CD14-positive monocyte (primary cell): ENCODE results near the gene SLC47A2. TPM values are rescaled to one million over a fixed set of nuclear protein-coding genes. Genes with fewer than 3 reads are reported as not detected.
"Not testable (repeated sequence)": the region's sequence is repeated elsewhere in the genome, so short reads cannot be mapped to it uniquely, and the experiment has no call there.

Experiments
- DNase-seq, 3 donors: peaks; one replicate each; pipeline ENCODE4 v3.0.0-alpha.2; 2011 to 2022
- H2AFZ ChIP-seq: 2 replicates; pipeline ENCODE4 v1.6.0; 2012; ENCODE audit warnings: mild to moderate bottlenecking, low read depth, low read length, inconsistent platforms; ENCODE audit not compliant: insufficient read depth, poor library complexity, severe bottlenecking
- H3K27ac ChIP-seq, 2 donors: 1 replicate in 1 of 2; 2 replicates in 1 of 2; pipeline ENCODE4 v1.5.1; 2012 to 2013; ENCODE audit warnings: low read length in 2 of 2, control low read depth in 1 of 2, inconsistent platforms in 1 of 2, low read depth in 1 of 2, mild to moderate bottlenecking in 1 of 2
- H3K27me3 ChIP-seq, 2 donors: one replicate each; pipeline versions ENCODE4 v1.6.0 to v1.6.1; 2011 to 2013; ENCODE audit warnings: low read length in 2 of 2; ENCODE audit not compliant: control insufficient read depth in 2 of 2, insufficient read depth in 2 of 2
- H3K36me3 ChIP-seq, 2 donors: replicated peaks in 1 of 2; 1 replicate in 1 of 2; 2 replicates in 1 of 2; pipeline versions ENCODE4 v1.5.1 to v1.6.1; 2012 to 2013; ENCODE audit warnings: low read length in 2 of 2, control low read depth in 1 of 2, inconsistent platforms in 1 of 2, mild to moderate bottlenecking in 1 of 2; ENCODE audit not compliant: insufficient read depth in 2 of 2, control insufficient read depth in 1 of 2
- H3K4me1 ChIP-seq, 2 donors: 1 replicate in 1 of 2; 2 replicates in 1 of 2; pipeline versions ENCODE4 v1.5.1 to v1.6.1; 2012 to 2013; ENCODE audit warnings: low read length in 2 of 2, control low read depth in 1 of 2, inconsistent platforms in 1 of 2, mild to moderate bottlenecking in 1 of 2, moderate library complexity in 1 of 2; ENCODE audit not compliant: insufficient read depth in 2 of 2, control insufficient read depth in 1 of 2
- H3K4me2 ChIP-seq: replicated peaks from 2 replicates; pipeline ENCODE3; 2012; ENCODE audit warnings: low read length, moderate library complexity, mild to moderate bottlenecking; ENCODE audit not compliant: poor library complexity, severe bottlenecking; ENCODE audit errors: extremely low read depth
- H3K4me3 ChIP-seq, 3 experiments: fragments of 200-600 bp in 1 of 3; sonication (generic) in 1 of 3; replicated peaks in 1 of 3; 1 replicate in 2 of 3; 2 replicates in 1 of 3; pipeline ENCODE4 v1.5.1; 2011 to 2013; ENCODE audit warnings: low read length in 3 of 3, mild to moderate bottlenecking in 3 of 3, control low read depth in 2 of 3, low read depth in 2 of 3, inconsistent platforms in 1 of 3, moderate library complexity in 1 of 3
- H3K79me2 ChIP-seq: 2 replicates; pipeline ENCODE4 v1.6.0; 2012; ENCODE audit warnings: mild to moderate bottlenecking, control low read depth, inconsistent platforms, low read length, moderate library complexity; ENCODE audit not compliant: insufficient read depth
- H3K9ac ChIP-seq: 2 replicates; pipeline ENCODE4 v1.6.0; 2017; ENCODE audit warnings: low read length, mild to moderate bottlenecking; ENCODE audit not compliant: insufficient read depth, poor library complexity, severe bottlenecking
- H3K9me3 ChIP-seq, 2 donors: replicated peaks in 1 of 2; 1 replicate in 1 of 2; 2 replicates in 1 of 2; pipeline versions ENCODE4 v1.5.1 to v1.6.1; 2012 to 2013; ENCODE audit warnings: low read length in 2 of 2, control low read depth in 1 of 2; ENCODE audit not compliant: control insufficient read depth in 1 of 2, insufficient read depth in 1 of 2
- H4K20me1 ChIP-seq: 2 replicates; pipeline ENCODE4 v1.6.0; 2012; ENCODE audit warnings: mild to moderate bottlenecking, low read length, control low read depth, moderate library complexity; ENCODE audit not compliant: insufficient read depth
- H3K27ac Mint-ChIP-seq, 7 donors: one replicate each; pipeline ENCODE4 v1.8.0; 2020; ENCODE audit warnings: mild to moderate bottlenecking in 7 of 7, mixed read lengths in 7 of 7, moderate library complexity in 6 of 7, inconsistent platforms in 2 of 7
- H3K27me3 Mint-ChIP-seq, 3 donors: one replicate each; pipeline ENCODE4 v1.8.0; 2021 to 2022; ENCODE audit warnings: low read depth in 3 of 3, mild to moderate bottlenecking in 3 of 3, mixed read lengths in 3 of 3, moderate library complexity in 3 of 3, inconsistent platforms in 1 of 3
- H3K36me3 Mint-ChIP-seq, 2 donors: one replicate each; pipeline ENCODE4 v1.8.0; 2020; ENCODE audit warnings: mixed read lengths in 2 of 2, inconsistent platforms in 1 of 2, mild to moderate bottlenecking in 1 of 2
- H3K4me1 Mint-ChIP-seq: one replicate; pipeline ENCODE4 v1.8.0; 2020; ENCODE audit warnings: mild to moderate bottlenecking, mixed read lengths
- H3K4me3 Mint-ChIP-seq, 2 donors: one replicate each; pipeline ENCODE4 v1.8.0; 2020; ENCODE audit warnings: mild to moderate bottlenecking in 2 of 2, mixed read lengths in 2 of 2, moderate library complexity in 1 of 2
- H3K9me3 Mint-ChIP-seq, 7 donors: one replicate each; pipeline ENCODE4 v1.8.0; 2020 to 2022; ENCODE audit warnings: mixed read lengths in 7 of 7, mild to moderate bottlenecking in 6 of 7, moderate library complexity in 6 of 7, inconsistent platforms in 2 of 7
- CTCF ChIP-seq: fragments of 200-600 bp; IDR thresholded peaks from one replicate; pipeline ENCODE4 v1.8.0; 2022; ENCODE audit warnings: antibody characterized with exemption, mild to moderate bottlenecking
- WGBS: methylation state at CpG from one replicate; pipeline ENCODE4 v1.1.5; 2013; ENCODE audit warnings: missing lambda C conversion rate; ENCODE audit not compliant: insufficient coverage; 5-methylcytosine and 5-hydroxymethylcytosine counted together
- intact Hi-C, 2 donors: fragments of 100-400 bp; cut with micrococcal nuclease; formaldehyde crosslinking; loops; one replicate each; pipeline versions ENCODE4 v1.15.0 to v1.15.1; 2023
- polyA plus RNA-seq, 3 donors: library from polyadenylated mRNA; depleted of rRNA in 1 of 3; unstranded in 2 of 3; stranded (reverse) in 1 of 3; fragments of 300-500 nt in 2 of 3; fragments of >200 nt in 1 of 3; fragmentation: Illumina TruSeq in 2 of 3; gene quantifications; 1 replicate in 2 of 3; 2 replicates in 1 of 3; pipeline ENCODE4 v1.2.3, GENCODE V29; 2012 to 2021

The SLC47A2 gene
- polyA plus RNA-seq, 3 donors, result not detected

- WGBS, result no CpG with 5 or more reads among the region's 2 CpGs
- no peak overlapping the region for H3K4me2 ChIP-seq
- no peak overlapping the region for H3K4me3 ChIP-seq
- H3K9ac ChIP-seq, result no peak overlapping the region
- no peaks in the 10 kb centered on the region for H3K9me3 ChIP-seq
- no peaks in the 10 kb centered on the region for H4K20me1 ChIP-seq
- Mint-ChIP-seq H3K36me3 (peaks cover 1 to 15% of the 10 kb centered on the region in 2 donors), H3K27ac (no peak overlapping the region), H3K9me3 (peaks cover 0 to 2% (median 0%) of the 10 kb centered on the region in 7 donors), H3K4me3 (no peak overlapping the region), H3K27me3 (peaks cover 0 to 2% (median 1%) of the 10 kb centered on the region in 3 donors), H3K4me1 (peaks cover 4% of the 10 kb centered on the region)
- no peak for TF ChIP-seq CTCF
- H3K27ac ChIP-seq, result no peak overlapping the region
- intact Hi-C loops, result no loop called here
- no peaks in the 10 kb centered on the region for H3K4me1 ChIP-seq
- H2AFZ ChIP-seq, result no peak overlapping the region
- no peak for DNase-seq
- no peaks in the 10 kb centered on the region for H3K27me3 ChIP-seq
- no peaks in the 10 kb centered on the region for H3K36me3 ChIP-seq
- no peaks in the 10 kb centered on the region for H3K79me2 ChIP-seq
These were observed 29.8 kb downstream of the SLC47A2 start for GRCh38 chr17:19686400-19687090.

DNA sequence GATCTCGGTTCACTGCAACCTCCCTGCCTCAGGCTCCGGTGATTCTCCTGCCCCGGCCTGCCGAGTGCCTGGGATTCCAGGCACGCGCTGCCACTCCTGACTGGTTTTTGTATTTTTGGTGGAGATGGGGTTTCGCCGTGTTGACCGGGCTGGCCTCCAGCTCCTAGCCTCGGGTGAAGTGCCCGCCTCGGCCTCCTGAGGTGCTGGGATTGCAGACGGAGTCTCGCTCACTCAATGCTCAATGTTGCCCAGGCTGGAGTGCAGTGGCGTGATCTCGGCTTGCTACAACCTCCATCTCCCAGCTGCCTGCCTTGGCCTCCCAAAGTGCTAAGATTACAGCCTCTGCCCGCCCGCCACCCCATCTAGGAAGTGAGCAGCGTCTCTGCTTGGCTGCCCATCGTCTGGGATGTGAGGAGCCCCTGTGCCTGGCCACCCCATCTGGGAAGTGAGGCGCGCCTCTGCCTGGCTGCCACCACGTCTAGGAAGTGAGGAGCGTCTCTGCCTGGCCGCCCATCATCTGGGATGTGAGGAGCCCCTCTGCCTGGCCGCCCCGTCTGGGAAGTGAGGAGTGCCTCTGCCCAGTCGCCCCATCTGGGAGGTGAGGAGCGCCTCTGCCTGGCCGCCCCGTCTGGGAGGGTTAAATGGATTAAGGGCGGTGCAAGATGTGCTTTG is 31.3 kb downstream of the SLC47A2 start:
- intact Hi-C loops, H3K27ac ChIP-seq, H3K4me3 ChIP-seq, H3K9ac ChIP-seq, H3K79me2 ChIP-seq, H3K36me3 ChIP-seq, H3K4me1 ChIP-seq, H3K9me3 Mint-ChIP-seq, H3K27me3 ChIP-seq, H4K20me1 ChIP-seq, DNase-seq, H3K4me1 Mint-ChIP-seq, H2AFZ ChIP-seq, H3K4me2 ChIP-seq, H3K4me3 Mint-ChIP-seq, H3K9me3 ChIP-seq, H3K27me3 Mint-ChIP-seq: not testable (repeated sequence)
- H3K27ac Mint-ChIP-seq, result peak overlapping the region in 1 of 7 donors; percentile 15
- WGBS, result 98% methylated on average over 8 of the region's 32 CpGs
- peaks cover 1 to 15% of the 10 kb centered on the region in 2 donors for H3K36me3 Mint-ChIP-seq
